Stimulated activated naive CD4-positive, alpha-beta T cell treated with Interleukin-2 at 50 U/mL for 16 hours (primary cell): ENCODE measurements around the gene TRAPPC3L.

Experiments used
- DNase-seq: peaks from one replicate; lab custom pipeline; 2025; lab: John Stamatoyannopoulos, UW

The TRAPPC3L gene

GRCh38 chr6:116545651-116546050 lies at the start of gene TRAPPC3L:
Gene TRAPPC3L (minus strand): TSS chr6:116545684. CDS start chr6:116545514, 170 bp downstream.
- no peak for DNase-seq

- DNase-seq, result no peak
These were observed 49.8 kb upstream of the TRAPPC3L start for GRCh38 chr6:116595247-116595646.

GRCh38 chr6:116586738-116587137 lies 41.3 kb upstream of the TRAPPC3L start:
- DNase-seq, result no peak

DNA sequence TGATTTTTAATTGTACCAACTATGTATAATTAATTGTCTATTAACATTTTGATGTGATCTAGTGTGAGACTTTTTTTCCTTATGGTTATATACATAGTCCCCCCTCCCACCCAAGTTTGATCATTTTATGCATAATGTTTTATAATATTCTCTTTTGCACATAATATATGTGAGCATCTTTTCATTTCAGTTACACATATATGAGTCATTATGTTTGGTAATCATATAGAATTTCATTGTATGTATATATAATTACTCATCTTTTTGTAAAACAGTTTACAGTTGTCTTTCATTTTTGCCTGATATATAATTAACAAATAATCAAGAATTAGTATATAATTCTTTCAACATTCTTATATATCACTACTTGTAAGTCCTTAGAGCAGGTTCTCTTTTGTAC lies 40.8 kb upstream of the TRAPPC3L start:
- no peak for DNase-seq

GRCh38 chr6:116580198-116580597 lies 34.7 kb upstream of the TRAPPC3L start:
- no peak for DNase-seq

- no peak for DNase-seq
These were observed 33.7 kb upstream of the TRAPPC3L start for GRCh38 chr6:116579143-116579542.

- no peak for DNase-seq
These were observed 32.9 kb upstream of the TRAPPC3L start for GRCh38 chr6:116578335-116578734.

DNA sequence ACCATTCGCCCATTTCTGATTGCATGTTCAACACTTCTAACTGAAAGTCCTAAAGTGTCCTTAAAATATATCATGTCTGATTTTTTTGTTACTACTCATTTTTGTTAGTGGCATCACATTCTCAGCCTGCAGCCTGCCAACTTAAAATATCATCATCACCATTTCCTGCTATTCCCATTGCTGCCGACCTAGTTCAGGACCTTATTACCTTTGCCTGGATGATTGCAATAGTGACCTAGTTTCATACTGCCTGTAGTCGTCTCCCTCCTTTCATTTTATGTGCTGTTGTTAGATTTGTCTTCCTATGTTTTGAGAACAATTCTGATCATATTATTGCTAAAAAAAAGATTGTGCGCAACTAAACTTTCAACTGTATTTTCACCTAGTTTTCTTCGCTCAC lies 32.0 kb upstream of the TRAPPC3L start:
- DNase-seq, result no peak

GRCh38 chr6:116575227-116575626 lies 29.7 kb upstream of the TRAPPC3L start:
- DNase-seq, result no peak

GRCh38 chr6:116572162-116572561 lies 26.7 kb upstream of the TRAPPC3L start:
- DNase-seq, result no peak

DNA sequence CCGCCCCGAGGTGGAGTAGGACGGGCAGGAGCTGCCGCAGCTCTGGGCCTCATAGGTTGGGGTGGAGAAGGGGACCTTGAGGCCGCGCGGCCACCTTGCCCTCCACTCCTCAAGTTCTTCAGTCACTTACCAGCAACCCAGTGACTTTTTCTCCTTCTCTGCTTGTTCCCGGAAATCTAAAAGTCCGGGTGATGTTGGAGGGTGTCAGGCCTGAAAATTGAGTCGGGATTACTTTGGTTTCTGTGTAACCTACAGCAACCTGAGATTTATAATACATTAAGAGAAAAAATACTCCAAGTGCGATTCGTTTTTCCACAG lies 26.2 kb upstream of the TRAPPC3L start:
- no peak for DNase-seq

GRCh38 chr6:116570856-116571682 lies 25.6 kb upstream of the TRAPPC3L start, which contains the start of gene RWDD1:
Gene RWDD1 (plus strand): TSS chr6:116571504. CDS start chr6:116571583, 79 bp downstream.
- peak; percentile 99 for DNase-seq

DNA sequence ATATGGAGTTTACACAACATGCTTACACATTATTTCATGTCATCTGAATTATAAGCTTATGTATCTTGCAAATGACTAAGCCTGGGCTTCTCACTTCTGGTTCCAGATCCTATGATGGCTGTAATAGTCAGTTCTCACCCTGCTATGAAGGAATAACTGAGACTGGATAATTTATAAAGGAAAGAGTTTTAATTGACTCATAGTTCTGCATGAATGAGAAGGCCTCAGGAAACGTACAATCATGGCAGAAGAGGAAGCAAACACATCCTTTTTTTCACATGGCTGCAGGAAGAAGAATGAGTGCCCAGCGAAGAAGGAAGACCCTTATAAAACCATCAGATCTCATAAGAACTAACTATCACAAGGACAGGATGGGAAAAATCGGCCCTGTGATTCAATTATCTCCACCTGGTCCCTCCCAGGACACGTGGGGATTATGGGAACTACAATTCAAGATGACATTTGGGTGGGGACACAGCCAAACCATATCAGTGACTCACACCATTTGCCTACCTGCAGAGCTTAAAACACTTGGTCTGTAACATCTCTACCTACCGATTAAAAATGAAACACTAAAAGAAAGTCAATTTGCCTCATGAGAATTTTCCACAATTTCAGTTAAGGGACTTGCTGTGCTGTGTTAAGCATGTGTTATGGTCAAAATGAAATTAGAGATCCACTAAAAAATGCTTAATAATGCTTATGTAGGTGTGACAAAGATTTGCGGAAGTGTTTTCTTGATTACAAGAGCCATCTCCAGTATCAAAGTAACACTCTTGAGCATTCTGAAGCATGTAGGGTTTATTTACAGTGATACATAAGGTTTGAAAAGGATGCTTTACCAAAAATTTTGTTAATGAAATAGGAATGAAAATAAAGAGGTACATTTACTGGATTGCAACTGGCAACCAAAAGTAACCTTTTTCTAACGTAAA lies 23.6 kb upstream of the TRAPPC3L start:
- DNase-seq, result no peak

DNA sequence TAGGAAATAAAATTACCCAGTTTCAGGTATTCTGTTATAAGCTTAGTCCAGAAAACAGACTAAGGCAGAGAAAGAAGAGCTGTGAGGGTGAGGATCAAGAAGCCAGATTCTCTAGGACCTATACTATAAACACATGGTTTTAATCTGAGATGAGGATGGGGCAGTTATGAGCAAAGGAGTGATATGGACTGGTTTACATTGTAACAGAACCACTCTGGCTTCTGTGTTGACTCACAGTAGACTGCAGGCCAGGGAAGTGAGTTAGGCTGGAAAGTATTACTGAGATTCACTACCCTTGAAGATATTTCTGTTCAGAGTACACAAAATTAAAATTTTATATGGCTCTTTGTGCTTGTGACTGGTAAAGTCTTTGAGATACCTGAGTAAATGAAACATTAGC lies 22.6 kb upstream of the TRAPPC3L start:
- no peak for DNase-seq

DNA sequence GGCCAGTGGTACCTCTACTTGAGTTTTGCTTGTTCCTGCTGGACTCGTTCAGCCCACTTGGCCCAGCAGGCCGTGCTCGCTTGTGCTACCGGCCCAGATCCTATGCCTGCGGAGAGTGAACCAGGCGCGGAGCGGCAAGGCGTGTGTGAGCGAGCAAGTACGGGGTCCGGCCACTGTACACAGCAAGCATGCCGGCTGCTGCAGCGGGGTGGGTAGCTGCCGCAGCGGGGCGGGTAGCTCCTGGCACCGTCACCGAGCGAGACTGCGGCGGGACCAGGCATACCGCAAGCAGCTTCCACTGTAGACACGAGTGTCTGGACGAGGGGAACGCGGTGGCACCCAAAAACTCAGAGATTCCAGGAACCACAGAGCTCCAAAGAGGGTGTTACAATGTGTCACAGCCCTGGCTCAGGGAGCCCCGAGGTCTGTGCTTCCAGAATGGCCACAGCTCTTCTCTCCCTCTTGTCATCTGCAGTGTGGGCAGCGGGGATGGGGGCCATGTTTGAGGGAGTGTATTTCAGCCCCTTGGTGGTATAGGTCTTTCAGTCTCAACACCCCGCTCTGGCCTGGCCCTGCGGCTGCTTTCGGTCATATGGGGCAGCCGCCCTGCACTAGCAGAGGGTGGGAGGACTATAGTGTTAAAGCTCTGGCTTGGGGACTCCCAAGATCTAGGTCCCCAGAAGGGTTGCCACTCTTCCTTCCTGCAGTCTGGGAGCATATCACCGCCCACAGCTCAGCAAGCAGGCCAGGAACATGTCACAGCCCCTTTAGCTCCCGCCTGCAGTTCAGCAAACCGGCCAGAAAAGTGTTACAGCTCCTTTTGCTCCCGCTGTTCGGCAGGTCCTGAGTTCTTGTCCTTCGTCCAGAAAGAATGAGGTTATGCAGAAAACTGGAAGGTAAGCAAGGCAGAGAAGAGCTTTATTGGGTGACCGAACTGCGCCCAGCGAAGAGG lies 19.7 kb upstream of the TRAPPC3L start:
- no peak for DNase-seq

- DNase-seq, result no peak
These were observed 18.8 kb upstream of the TRAPPC3L start for GRCh38 chr6:116564311-116564710.

GRCh38 chr6:116563830-116564229 lies 18.3 kb upstream of the TRAPPC3L start:
- DNase-seq, result no peak

DNA sequence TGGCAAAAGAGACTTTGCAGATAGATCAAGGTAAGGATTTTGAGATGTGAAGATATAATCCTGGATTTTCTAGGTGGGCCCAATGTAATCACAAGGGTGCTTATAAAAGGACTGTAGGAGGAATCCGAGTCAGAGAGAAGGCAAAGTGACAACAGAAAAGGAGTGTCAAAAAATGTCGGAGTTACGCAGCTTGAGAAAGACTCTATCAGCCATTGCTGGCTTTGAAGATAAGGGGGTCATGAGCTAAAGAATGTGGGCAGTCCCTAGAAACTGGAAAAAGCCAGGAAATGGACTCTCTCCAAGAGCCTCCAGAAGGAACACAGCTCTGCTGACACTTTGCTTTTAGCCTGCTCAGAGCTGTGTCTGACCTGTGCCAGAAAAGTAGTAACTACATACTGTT lies 17.1 kb upstream of the TRAPPC3L start:
- no peak for DNase-seq

DNA sequence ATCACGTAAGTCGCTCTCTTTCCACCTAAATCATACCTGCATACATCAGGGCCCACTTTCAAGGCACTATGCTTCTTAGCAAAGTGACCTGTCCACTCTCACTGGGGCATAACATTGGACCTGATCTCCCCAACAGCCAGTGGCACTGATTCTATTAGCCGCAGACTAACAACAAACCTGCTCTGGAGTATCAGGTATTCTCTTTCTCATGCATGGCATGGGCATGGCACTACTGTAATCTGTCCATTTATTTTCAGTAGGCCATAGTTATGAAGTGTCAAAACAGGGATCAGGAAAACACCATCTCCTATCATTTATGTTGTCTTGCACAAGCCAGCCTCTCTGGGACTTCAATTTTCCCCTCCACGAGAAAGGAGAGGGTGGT lies 16.5 kb upstream of the TRAPPC3L start:
- no peak for DNase-seq

DNA sequence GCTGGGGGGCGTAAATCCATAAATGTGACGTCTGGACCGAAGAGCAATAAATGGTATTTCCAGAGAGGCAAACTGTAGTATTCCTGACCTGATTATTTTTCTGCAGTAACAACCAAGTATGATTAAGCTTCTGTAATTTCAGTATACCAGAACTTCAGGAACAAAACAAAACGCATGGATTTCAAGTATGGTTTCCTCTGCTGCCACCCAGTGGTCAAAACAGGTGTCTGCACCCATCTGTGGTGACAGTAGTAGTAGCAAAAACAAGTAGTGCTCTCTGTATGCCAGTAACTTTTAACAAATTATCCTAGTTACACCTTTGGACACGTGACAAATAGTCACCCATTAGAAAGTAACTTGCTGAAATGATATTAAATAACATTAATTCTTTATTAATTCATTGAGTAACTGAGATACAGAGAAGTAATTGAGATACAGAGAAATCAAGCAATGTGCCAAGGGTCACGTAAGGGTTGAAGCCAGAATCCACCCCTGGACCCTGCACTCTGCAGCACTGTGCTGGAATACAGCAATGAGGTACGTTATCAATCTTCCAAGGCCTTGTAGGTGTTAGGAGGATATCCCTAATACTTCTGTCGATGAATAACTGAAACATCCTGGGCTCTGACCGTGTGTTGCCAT lies 16.0 kb upstream of the TRAPPC3L start:
- peak; percentile 30 for DNase-seq

- no peak for DNase-seq
These were observed 14.6 kb upstream of the TRAPPC3L start for GRCh38 chr6:116560130-116560529.
